ENCODE results near the gene BRINP2.
"Not testable (repeated sequence)": the region's sequence is repeated elsewhere in the genome, so short reads cannot be mapped to it uniquely, and the experiment has no call there.

BRINP2 gene

GRCh38 chr1:177278626-177279390 is 108.0 kb downstream of the BRINP2 start:
- DNase-seq, result no peak

- no peak for DNase-seq
Measured at GRCh38 chr1:177281901-177282300, 111.1 kb downstream of the BRINP2 start.

GRCh38 chr1:177282976-177283375 is 112.2 kb downstream of the BRINP2 start:
- DNase-seq, result no peak

- no peak for DNase-seq
Measured at GRCh38 chr1:177283380-177283779, 112.6 kb downstream of the BRINP2 start.

GRCh38 chr1:177286396-177286795 is 115.6 kb downstream of the BRINP2 start:
- no peak for DNase-seq

- DNase-seq, result no peak
Measured at GRCh38 chr1:177287270-177287669, 116.5 kb downstream of the BRINP2 start.

GRCh38 chr1:177287994-177288393 is 117.2 kb downstream of the BRINP2 start:
- DNase-seq, result no peak

- DNase-seq, result no peak
Measured at GRCh38 chr1:177289532-177289931, 118.8 kb downstream of the BRINP2 start.

- DNase-seq, result no peak
Measured at GRCh38 chr1:177300431-177300830, 129.7 kb downstream of the BRINP2 start.

GRCh38 chr1:177301425-177302124 is 130.8 kb downstream of the BRINP2 start:
- DNase-seq, result no peak

GRCh38 chr1:177302357-177303044 is 131.7 kb downstream of the BRINP2 start:
- DNase-seq, result no peak

GRCh38 chr1:177305040-177306018 is 134.6 kb downstream of the BRINP2 start:
- DNase-seq, result no peak

- DNase-seq, result no peak
Measured at GRCh38 chr1:177306019-177306415, 135.3 kb downstream of the BRINP2 start.

- no peak for DNase-seq
Measured at GRCh38 chr1:177306981-177307380, 136.2 kb downstream of the BRINP2 start.

GRCh38 chr1:177307771-177308170 is 137.0 kb downstream of the BRINP2 start:
- no peak for DNase-seq

GRCh38 chr1:177309880-177310279 is 139.1 kb downstream of the BRINP2 start:
- no peak for DNase-seq

GRCh38 chr1:177310326-177310725 is 139.6 kb downstream of the BRINP2 start:
- no peak for DNase-seq

GRCh38 chr1:177311111-177311510 is 140.4 kb downstream of the BRINP2 start:
- no peak for DNase-seq

GRCh38 chr1:177311586-177311985 is 140.8 kb downstream of the BRINP2 start:
- no peak for DNase-seq

GRCh38 chr1:177315261-177315660 is 144.5 kb downstream of the BRINP2 start:
- DNase-seq, result no peak

GRCh38 chr1:177315761-177316160 is 145.0 kb downstream of the BRINP2 start:
- DNase-seq, result no peak

- DNase-seq, result not testable (repeated sequence)
Measured at GRCh38 chr1:177321434-177321833, 150.7 kb downstream of the BRINP2 start.

- no peak for DNase-seq
Measured at GRCh38 chr1:177328251-177328650, 157.5 kb downstream of the BRINP2 start.
